ENCODE measurements around the gene NFAT5.
"Not testable (repeated sequence)": the region's sequence is repeated elsewhere in the genome, so short reads cannot be mapped to it uniquely, and the experiment has no call there.

Gene NFAT5

DNA sequence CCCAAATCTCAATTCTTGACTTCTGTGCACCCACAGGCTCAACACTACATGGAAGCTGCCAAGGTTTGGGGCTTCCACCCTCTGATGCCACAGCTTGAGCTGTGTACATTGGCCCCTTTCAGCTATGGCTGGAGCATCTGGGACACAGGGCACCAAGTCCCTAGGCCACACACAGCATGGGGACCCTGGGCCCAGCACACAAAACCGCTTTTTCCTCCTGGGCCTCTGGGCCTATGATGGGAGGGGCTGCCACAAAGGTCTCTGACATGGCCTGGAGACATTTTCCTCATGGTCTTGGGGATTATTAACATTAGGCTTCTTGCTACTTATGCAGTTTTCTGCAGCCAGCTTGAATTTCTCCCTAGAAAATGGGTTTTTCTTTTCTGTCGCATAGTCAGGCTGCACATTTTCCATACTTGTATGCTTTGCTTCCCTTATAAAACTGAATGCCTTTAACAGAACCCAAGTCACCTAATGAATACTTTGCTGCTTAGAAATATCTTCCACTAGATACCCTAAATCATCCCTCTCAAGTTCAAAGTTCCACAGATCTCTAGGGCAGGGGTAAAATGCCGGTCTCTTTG is 70.9 kb downstream of the NFAT5 start:
- DNase-seq (ENCODE audit: low spot score): not testable (repeated sequence)

DNA sequence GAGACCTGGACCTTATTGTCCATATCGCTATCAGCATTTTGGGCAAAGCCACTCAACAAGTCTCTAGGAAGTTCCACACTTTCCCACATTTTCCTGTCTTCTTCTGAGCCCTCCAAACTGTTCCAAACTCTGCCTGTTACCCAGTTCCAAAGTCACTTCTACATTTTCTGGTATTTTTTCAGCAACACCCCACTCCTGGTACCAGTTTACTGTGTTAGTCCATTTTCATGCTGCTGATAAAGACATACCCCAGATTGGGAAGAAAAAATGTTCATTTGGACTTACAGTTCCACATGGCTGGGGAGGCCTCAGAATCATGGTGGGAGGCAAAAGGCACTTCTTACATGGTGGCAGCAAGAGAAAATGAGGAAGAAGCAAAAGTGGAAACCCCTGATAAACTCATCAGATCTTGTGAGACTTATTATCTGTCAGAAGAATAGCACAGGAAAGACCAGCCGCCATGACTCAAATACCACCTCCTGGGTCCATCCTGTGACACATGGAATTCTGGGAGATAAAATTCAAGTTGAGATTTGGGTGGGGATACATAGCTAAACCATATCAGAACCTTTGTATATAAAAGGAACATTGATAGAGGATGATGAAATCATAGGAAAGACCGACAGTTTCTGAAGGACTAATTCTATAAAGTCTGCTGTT is 71.6 kb downstream of the NFAT5 start:
- not testable (repeated sequence) for DNase-seq (ENCODE audit: low spot score)

DNA sequence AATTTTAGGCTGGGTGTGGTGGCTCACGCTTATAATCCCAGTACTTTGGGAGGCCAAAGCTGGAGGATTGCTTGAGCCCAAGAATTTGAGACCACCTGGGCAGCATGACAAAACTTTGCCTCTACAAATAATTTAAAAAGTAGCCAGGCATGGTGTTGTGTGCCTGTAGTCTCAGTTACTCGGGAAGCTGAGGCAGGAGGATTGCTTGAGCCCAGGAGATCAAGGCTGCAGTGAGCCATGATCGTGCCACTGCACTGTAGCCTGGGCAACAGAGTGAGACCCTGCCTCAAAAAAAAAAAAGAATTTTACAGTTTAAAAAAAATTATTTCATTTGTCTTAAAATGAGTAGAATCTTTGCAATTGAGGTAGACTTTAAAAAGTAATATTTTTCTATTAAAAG is 78.2 kb downstream of the NFAT5 start:
- DNase-seq (ENCODE audit: low spot score): not testable (repeated sequence)

DNA sequence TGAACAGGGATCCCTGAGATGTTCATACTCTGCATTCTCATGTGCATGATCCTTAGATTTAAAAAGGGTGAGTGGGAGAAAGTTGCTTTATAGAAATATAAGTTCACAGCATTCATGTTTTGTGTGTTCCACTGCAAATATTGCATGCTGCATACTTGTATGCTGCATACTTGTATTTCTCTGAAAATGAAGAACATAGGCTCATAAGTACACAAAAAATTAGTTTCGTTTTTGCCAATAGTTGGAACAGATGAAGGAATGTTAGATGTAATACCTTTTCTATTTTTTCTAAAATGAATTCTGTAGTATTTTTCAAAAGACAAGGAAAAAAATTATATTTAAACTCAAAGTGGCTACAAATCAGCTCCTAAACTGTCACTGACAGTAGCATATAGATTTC is 79.0 kb downstream of the NFAT5 start:
- no peak for DNase-seq (ENCODE audit: low spot score)

DNA sequence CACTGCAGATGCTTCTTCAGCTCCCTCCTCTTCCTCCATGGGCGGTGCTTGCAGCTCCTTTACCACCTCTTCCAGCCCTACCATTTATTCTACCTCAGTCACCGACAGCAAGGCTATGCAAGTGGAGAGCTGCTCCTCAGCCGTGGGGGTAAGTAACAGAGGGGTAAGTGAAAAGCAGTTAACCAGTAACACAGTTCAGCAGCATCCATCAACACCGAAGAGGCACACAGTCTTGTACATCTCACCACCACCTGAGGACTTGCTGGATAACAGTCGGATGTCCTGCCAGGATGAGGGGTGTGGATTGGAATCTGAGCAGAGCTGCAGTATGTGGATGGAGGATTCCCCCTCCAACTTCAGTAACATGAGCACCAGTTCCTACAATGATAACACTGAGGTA is 81.3 kb downstream of the NFAT5 start:
- DNase-seq (ENCODE audit: low spot score): no peak

DNA sequence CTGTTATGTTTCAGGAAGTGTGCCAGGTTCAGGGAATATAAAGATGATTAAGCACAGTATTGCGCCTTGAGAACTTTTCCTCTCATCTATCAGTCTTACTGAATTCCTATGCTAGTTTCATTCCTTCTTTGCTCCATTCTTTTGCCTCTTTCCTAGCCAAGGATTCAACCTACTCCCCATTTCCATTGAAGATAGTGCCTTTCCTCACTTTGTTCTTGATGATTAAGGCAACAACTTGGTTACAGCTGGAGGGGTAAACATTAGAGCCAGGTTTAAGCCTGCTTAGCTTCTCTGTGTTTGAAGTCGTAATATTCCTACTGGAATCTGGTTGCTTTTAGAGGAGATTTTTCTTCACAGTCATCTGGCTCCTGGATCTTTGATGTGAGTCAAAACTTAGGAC is 85.5 kb downstream of the NFAT5 start:
- no peak for DNase-seq (ENCODE audit: low spot score)

DNA sequence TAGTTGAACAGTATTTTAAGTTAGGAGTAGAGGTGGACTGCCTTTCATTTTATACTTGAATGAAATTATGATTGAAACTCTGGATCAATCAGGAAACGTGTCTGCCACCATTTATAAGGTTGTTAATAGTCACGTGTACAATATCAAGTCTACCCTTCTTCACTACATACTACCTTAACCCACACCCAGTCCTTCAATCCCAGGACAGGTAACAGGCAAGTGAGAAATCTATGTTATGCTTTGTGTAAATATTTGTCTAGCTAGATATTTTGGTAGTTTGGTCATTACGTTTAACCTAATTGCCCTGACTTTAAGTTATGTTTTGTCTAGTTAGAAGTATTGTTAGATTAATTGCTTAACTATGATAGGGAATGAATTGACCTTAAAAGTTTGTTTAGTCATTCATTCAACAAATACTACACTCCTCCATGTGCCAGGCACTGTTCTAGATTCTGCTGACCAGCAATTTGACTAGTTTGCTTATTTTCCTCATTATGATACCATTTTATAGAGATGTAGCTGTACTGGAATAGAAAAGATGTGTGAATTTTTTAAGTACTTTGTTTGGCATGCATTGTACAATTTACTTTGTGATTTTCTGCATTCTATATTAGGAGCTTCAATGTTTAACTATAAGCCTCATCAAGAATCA is 88.6 kb downstream of the NFAT5 start:
- no peak for DNase-seq (ENCODE audit: low spot score)

DNA sequence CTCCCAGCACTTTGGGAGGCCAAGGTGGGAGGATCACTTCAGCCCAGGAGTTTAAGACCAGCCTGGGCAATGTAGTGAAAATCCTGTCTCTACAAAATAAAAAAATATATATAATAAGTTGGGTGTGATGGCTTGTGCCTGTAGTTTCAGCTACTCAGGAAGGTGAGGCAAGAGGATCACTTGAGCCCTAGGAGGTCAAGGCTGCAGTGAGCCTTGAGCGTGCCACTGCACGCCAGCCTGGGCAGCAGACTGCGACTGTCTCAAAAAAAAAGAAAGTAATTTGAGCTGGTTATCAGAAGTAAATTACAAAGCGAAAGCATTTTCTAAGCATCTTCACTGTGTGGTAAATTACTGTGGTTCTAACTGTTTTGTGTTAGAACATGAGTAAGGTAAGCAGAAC is 94.4 kb downstream of the NFAT5 start:
- DNase-seq (ENCODE audit: low spot score): no peak

DNA sequence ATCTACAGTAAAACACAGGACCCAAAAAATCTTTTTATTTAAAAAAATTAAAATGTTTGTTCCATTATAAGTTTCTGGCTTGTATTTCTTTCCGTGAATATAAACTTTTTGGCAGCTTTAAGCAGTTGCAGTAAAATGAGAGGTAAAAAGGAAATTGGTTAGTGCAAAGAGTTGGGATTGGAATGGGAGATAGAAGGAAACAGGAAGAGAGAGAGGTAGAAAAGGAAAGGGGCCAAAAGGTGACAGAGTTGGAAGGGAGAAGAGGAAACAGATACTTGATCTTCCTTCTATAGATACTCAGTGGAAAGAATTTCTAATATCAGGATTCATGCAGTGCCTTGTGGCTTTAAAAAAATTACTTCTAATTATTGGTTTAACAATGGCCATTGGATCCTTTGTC is 97.1 kb downstream of the NFAT5 start:
- DNase-seq (ENCODE audit: low spot score): no peak

DNA sequence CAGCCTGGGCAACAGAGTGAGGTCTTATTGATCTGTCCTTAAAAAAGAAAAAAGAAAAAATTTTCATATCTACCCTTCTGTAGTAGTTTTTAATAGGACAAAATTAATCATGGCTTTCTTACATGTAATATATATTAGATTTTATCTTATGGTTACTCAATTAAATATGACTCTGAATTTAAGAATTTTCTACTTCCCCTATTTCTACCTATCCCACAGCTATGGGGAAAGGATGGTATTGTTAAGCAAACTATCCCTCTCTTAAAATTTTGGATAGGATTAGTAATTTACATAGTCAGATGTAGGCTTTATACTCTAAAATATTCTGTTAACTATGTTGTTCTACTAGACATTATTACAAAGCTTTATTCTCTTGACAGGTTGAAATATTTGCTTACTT is 98.1 kb downstream of the NFAT5 start:
- no peak for DNase-seq (ENCODE audit: low spot score)

DNA sequence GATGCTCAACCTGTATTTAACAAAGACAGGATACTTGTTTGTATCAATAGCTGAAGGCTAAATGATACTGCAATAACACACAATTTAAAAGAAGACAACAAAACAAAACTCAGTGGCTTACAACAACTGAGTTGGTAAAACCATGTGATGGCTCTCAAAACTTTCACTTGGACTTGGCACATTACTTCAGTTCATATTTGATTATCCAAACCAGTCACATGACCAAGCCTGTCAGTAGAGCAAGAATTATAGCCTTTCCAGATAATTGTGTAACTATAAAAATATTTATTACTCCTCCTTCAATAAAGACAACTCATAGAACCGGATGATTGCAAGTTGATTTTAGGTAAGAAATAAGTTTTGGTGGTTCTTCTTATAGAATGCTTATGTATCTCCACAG is 103.8 kb downstream of the NFAT5 start:
- DNase-seq (ENCODE audit: low spot score): no peak

DNA sequence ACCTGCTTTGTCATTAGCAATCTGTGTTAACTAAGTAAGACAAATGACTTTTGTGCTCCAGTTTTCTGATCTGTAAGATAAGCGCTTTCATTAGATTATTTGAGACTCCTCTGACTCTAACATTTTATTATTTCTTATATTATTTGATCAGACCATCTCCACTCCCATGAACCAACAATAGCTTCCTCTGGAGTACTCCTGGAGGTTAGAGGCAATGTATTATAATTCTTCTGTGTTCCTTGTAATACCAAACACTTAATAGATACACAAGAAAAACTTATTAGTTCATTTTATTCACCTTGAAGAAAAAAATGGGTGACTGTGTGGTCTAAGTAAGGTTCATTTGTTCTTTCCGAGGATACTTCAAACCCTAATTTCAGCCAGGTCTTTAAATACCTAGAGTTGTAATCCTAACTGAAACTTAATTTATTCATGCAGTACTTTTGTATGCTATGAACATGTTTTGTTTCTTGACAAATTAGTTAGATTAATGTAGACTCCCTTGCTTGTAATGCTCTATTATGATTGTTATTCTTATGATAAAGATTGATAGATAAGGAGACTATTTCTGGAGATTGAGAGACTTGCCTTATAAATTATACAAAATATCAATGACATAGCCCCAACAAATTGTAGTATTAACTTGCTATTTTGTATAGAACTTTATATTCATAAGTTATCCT is 106.7 kb downstream of the NFAT5 start:
- no peak for DNase-seq (ENCODE audit: low spot score)

DNA sequence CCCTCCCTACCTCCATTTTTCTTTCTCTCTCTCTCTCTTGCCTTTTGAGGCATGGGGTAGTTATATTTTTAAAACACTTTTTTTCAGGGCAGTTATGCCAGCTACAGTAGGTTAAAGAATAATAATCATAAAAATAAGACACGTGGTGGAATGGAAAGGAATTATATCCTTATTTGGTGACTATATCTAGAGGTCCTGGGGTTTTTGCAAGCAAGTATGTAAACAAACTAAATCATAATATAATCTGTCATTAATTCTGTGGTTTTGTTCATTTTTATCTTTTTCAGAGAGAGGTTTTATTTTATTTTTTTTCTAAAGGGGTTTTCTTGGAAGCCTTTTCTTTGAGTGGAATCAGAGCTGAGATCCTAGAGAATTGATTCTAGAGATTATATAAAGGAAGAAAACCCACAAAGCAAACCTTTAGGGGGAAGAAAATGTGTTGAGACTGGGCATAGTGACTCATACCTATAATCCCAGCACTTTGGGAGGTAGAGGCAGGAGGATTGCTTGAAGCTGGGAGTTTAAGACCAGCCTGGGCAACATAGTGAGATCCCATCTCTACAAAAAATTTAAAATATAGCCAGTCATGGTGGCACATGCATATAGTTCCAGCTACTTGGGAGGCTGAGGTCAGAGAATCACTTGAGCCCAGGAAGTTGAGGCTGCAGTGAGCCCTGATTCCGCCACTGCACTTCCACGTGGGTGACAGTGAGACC is 107.4 kb downstream of the NFAT5 start:
- DNase-seq (ENCODE audit: low spot score): no peak

DNA sequence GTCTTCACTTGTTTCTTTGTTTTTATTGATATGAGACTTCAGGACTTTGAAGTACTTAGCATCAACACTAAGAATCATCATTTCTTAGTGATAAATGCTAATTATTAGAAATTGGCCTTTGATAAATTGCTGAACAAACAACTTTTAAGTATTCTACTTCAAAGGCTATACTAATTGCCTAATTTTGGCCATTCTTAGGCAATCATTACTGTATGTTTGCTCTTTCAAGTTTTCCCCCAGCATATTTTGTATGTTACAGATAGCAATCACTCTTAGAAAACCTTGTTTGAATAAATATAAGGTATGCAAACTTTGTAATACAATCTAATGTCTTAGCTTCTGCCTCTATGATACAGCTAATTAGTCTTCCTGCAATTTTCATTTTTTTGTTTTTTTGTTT is 114.6 kb downstream of the NFAT5 start:
- no peak for DNase-seq (ENCODE audit: low spot score)

DNA sequence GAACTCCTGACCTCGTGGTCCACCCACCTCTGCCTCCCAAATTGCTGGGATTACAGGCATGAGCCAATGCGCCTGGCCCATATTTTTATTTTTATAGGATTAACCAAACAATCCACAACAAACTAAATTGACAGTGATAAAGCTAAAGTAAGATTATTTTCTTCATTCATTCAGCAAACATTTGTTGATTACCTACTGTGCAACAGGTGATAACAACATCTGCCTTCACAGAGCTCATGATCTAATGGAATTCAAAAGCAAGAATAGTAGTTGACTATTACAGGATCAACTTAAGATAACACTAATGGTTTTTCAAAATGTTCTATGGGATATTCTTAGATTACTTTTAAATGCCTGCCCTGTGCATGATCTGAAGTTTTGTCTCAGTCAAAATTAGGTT is 122.8 kb downstream of the NFAT5 start:
- DNase-seq (ENCODE audit: low spot score): no peak

DNA sequence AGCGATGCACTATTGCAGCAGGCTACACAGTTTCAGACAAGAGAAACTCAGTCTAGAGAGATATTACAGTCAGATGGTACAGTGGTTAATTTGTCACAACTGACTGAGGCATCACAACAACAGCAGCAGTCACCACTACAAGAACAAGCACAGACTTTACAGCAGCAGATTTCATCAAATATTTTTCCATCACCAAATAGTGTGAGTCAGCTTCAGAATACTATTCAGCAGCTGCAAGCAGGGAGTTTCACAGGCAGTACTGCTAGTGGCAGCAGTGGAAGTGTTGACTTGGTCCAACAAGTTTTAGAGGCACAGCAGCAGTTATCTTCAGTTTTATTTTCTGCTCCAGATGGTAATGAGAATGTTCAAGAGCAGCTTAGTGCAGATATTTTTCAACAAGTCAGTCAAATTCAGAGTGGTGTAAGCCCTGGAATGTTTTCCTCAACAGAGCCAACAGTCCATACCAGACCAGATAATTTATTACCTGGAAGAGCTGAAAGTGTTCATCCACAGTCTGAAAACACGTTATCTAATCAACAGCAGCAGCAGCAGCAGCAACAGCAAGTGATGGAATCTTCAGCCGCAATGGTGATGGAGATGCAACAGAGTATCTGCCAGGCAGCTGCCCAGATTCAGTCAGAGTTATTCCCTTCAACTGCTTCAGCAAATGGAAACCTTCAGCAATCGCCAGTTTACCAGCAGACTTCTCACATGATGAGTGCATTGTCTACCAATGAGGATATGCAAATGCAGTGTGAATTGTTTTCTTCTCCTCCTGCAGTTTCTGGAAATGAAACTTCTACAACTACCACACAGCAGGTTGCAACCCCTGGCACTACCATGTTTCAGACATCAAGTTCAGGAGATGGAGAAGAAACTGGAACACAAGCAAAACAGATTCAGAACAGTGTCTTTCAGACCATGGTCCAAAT is 126.5 kb downstream of the NFAT5 start:
- DNase-seq (ENCODE audit: low spot score): no peak

DNA sequence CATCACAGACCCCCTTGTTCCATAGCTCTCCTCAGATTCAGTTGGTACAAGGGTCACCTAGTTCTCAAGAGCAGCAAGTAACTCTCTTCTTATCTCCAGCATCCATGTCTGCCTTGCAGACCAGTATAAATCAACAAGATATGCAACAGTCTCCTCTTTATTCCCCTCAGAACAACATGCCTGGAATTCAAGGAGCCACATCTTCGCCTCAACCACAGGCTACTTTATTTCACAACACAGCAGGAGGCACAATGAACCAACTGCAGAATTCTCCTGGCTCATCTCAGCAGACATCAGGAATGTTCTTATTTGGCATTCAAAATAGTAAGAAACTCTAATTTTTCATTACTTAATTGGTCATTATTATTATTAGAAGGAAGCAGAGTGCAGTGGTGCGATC is 128.2 kb downstream of the NFAT5 start:
- DNase-seq (ENCODE audit: low spot score): no peak

DNA sequence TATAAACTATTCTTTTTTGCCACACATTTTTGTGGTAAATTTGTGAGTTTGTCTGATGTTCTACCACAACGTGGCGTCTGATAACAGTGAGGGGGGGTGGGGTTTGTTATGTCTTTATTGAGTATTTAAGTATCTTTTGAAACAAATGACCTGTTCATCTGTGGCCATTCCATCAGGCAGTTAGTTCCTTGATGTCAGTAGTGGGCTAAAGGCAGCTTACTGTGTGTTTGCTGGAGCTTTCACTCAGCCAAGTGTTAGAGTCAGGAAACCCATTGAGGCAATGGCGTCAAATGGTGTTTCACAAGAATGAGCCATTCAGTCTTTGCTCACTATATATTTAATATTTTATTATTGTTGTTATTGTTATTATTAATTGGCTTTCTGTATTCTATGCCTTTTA is 132.6 kb downstream of the NFAT5 start:
- DNase-seq (ENCODE audit: low spot score): no peak

DNA sequence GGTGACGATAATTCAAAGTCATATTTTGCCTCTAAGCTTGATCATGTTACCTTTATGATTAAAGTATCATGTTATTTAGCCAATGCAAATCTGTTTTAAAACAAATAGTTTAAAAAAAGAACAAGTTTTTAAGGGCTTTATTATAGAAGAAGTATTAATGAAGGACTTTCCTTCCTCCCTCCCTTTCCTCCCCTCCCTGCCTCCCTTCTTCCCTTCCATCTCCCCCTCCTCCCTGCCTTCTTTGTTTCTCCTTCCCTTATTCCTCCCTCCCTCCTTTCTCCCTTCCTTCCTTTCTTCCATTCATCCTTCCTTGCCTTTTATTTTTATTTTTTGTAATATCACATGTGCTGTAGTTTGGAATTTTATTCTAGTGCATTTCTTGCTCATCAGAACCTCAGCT is 134.1 kb downstream of the NFAT5 start:
- DNase-seq (ENCODE audit: low spot score): no peak

DNA sequence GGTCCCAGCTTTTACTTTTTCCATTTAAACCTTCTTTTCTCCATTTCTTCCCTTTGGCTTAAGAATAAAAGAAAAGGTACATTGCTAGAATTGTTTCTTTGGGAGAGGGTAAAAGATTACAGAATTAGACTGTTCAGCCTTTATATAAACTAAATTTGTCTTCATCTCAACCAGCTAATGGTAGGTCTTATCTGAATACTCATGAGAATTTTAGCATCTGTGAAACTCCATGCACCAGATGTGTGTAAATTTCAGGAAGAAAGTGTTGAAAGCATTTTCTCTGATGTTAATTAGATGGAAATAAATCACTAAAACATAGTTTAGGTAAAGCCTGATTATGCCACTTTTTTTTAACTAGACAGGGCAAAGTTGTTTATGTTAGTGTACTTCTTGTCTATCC is 135.7 kb downstream of the NFAT5 start:
- DNase-seq (ENCODE audit: low spot score): no peak

DNA sequence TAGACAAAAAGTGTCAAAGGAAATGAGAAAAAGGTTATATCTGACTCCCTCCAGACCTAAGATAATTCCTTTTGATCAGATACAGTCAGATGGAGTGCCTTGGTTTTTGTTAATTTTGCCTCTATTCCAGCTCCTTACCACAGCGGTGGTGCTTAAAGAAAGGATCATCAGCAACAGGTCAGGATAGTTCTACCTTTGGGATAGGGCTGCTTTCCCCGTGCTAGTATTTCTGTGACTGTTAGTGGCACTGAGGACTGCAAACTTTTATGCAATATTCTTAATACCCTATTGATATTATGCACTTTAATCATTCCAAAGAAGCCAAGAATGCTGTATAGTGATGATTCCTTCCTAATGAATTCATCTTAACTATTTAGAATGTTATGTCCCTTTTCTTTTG is 136.1 kb downstream of the NFAT5 start:
- DNase-seq (ENCODE audit: low spot score): no peak

Data from SK-N-DZ (cell line).